ENCODE results near the gene ZBTB7B.

ZBTB7B gene

GRCh38 chr1:154992721-154993571, 9.7 kb upstream of the ZBTB7B start:
- peak overlapping the region; percentile 57 for H3K27ac ChIP-seq
- TF ChIP-seq CTCF (IDR thresholded peaks at IDR 0.05) (peak; percentile 41), ZFX (IDR thresholded peaks at IDR 0.05; ENCODE audit: borderline replicate concordance) (no peak)

DNA sequence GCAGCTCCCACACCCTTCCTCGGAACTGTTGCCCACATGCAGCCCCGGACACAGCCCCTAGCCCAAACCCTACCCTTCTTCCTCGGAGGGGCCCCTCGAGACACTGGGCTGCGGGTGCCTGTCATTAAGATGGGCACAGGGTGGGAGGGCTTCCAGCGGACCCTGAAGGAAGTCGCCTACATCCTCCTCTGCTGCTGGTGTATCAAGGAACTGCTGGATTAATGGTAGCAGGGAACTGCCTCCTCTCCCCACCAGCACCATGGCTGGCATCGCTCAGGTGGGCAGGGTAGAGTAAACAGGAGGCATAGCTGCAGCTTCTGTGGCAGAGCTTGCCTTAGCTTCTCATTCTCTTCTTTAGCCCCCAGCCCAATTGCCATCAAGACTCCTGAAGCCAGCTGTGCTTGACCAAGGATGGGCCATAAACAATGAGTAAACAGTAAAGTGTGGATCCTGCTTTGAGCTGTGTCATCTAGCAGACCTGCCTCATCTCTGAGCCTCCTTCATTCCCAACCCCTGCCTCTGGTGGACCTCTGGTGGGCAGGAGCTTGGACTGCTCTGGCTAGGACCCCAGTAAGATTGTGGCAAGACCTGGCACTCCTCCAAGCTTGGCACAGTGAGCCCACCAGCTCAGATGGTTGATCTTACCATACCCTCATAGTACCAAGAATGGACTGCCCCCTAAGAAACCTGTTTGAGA, 8.9 kb upstream of the ZBTB7B start, which contains the start of gene LENEP:
Gene LENEP (plus strand): TSS at position 15 of the 697 bp plus-strand sequence. CDS start 22 bp downstream, at position 37.
- TF ChIP-seq CTCF (IDR thresholded peaks at IDR 0.05), result no peak
- TF ChIP-seq ZFX (IDR thresholded peaks at IDR 0.05; ENCODE audit: borderline replicate concordance), result no peak
- H3K27ac ChIP-seq, result peak within 1 kb of the TSS; percentile 57

GRCh38 chr1:154994269-154994587, 8.4 kb upstream of the ZBTB7B start:
- TF ChIP-seq CTCF (IDR thresholded peaks at IDR 0.05), result no peak
- no peak for TF ChIP-seq ZFX (IDR thresholded peaks at IDR 0.05; ENCODE audit: borderline replicate concordance)
- peak overlapping the region; percentile 57 for H3K27ac ChIP-seq

GRCh38 chr1:154994591-154994990, 8.0 kb upstream of the ZBTB7B start:
- peak overlapping the region; percentile 57 for H3K27ac ChIP-seq
- TF ChIP-seq CTCF (IDR thresholded peaks at IDR 0.05) (no peak), ZFX (IDR thresholded peaks at IDR 0.05; ENCODE audit: borderline replicate concordance) (no peak)

DNA sequence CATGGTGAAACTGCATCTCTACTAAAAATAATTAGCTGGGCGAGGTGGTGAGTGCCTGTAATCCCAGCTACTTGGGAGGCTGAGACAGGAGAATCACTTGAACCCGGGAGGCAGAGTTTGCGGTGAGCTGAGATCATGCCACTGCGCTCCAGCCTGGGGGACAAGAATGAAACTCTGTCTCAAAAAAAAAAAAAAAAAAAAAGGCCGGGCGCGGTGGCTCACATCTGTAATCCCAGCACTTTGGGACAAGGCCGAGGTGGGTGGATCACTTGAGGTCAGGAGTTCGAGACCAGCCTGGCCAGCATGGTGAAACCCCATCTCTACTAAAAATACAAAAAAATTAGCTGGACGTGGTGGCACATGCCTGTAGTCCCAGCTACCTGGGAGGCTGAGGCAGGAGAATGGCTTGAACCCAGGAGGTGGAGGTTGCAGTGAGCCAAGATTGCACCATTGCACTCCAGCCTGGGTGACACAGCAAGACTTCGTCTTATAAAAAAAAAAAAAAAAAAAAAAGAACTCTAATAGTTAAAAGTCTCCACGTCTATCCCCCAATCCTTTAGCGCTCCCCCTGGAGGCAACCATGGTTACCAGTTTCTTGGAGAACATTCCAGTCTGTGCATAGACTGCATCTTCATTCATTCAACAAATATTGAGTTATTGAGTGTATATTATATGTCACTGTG, 7.2 kb upstream of the ZBTB7B start:
- peak overlapping the region; percentile 57; the same call in 1 of the 2 replicates for H3K27ac ChIP-seq
- peak; percentile 65 for TF ChIP-seq CTCF (IDR thresholded peaks at IDR 0.05)

GRCh38 chr1:154996966-154997701, 5.5 kb upstream of the ZBTB7B start:
- H3K27ac ChIP-seq, result peak overlapping the region; percentile 47
- TF ChIP-seq CTCF (IDR thresholded peaks at IDR 0.05) (no peak), ZFX (IDR thresholded peaks at IDR 0.05; ENCODE audit: borderline replicate concordance) (no peak)
